Measurements from ENCODE around the gene SHROOM3.

- TF ChIP-seq ZNF274 (IDR thresholded peaks at IDR 0.05; ENCODE audit: low read depth, low read length) (no peak), YY1 (IDR thresholded peaks at IDR 0.05; ENCODE audit: insufficient read depth, insufficient read length) (no peak)
Measured at GRCh38 chr4:76831711-76832373, 396.8 kb downstream of the SHROOM3 start.

Data from NT2/D1 (cell line).